Colonic mucosa (tissue), 4 donors: ENCODE data around the gene NPVF. TPM values are rescaled to one million over a fixed set of nuclear protein-coding genes. Genes with fewer than 3 reads are reported as not detected.
A peak's percentile ranks its signal among the peaks of the same experiment; 100 is the strongest.

Experiments used
- DNase-seq: peaks from one replicate; pipeline ENCODE4 v3.0.0-alpha.2; 2020
- H3K27ac ChIP-seq: fragments of 200-600 bp; one replicate; pipeline ENCODE4 v1.8.0; 2021
- H3K27me3 ChIP-seq: fragments of 200-600 bp; one replicate; pipeline ENCODE4 v1.8.0; 2021
- H3K36me3 ChIP-seq: fragments of 200-600 bp; one replicate; pipeline ENCODE4 v1.8.0; 2021
- H3K4me1 ChIP-seq: fragments of 200-600 bp; one replicate; pipeline ENCODE4 v1.8.0; 2021; ENCODE audit warnings: mild to moderate bottlenecking
- H3K4me3 ChIP-seq: fragments of 200-600 bp; one replicate; pipeline ENCODE4 v1.8.0; 2021
- H3K9ac ChIP-seq, 2 donors: one replicate each; pipeline ENCODE4 v1.7.0; 2013; ENCODE audit warnings: control low read depth in 2 of 2, low read depth in 2 of 2, low read length in 2 of 2
- H3K9me3 ChIP-seq: fragments of 200-600 bp; one replicate; pipeline ENCODE4 v1.8.0; 2021
- CTCF ChIP-seq: fragments of 200-600 bp; IDR thresholded peaks from one replicate; pipeline ENCODE4 v1.8.0; 2022; ENCODE audit warnings: antibody characterized with exemption, mild to moderate bottlenecking
- intact Hi-C: fragments of 100-400 bp; cut with DNase I; formaldehyde crosslinking; loops from one replicate; pipeline ENCODE4 v1.14.1; 2022
- total RNA-seq, 2 donors: library from RNA; stranded (reverse); fragmentation: NEBNext Ultra II Directional in 1 of 2; extraction: Animal tissue kit (Norgen Biotek cat#: 25700) in 1 of 2; gene quantifications; one replicate each; pipeline ENCODE4 v1.2.1, GENCODE V29; 2021
- donor health status: healthy.
- donor health status: DM: no; HTN: no; CAD: no.
- donor health status: DM: no; HTN: no; CAD: no.

The NPVF gene
- total RNA-seq, 2 donors from 2014 or later: not detected

- H3K9ac ChIP-seq: no peak overlapping the region
Measured at GRCh38 chr7:25216837-25217236, 11.4 kb downstream of the NPVF start.

GRCh38 chr7:25215694-25216335 lies 12.5 kb downstream of the NPVF start:
- no peak for DNase-seq
- Histone ChIP-seq H3K4me3 (no peak overlapping the region), H3K9ac (no peak overlapping the region), H3K9me3 (no peaks in the 10 kb centered on the region), H3K27me3 (no peaks in the 10 kb centered on the region), H3K27ac (no peak overlapping the region), H3K36me3 (no peaks in the 10 kb centered on the region), H3K4me1 (no peaks in the 10 kb centered on the region)
- intact Hi-C loops: loop anchor here (5.0 kb wide), 1 partner anchor 34 kb away; a partner anchor contains a TSS
- no peak for TF ChIP-seq CTCF

More at GRCh38 chr7:25216837-25217236, 11.4 kb downstream of the NPVF start:
- Histone ChIP-seq H3K9me3 (no peaks in the 10 kb centered on the region), H3K4me1 (no peaks in the 10 kb centered on the region), H3K4me3 (no peak overlapping the region), H3K36me3 (no peaks in the 10 kb centered on the region), H3K27me3 (no peaks in the 10 kb centered on the region), H3K27ac (no peak overlapping the region)
- peak; percentile 79 for TF ChIP-seq CTCF
- intact Hi-C loops: loop anchor here (5.0 kb wide), 1 partner anchor 35 kb away; a partner anchor contains a TSS
- DNase-seq: no peak

- peak overlapping the region; percentile 51 for H3K27ac ChIP-seq
- no peaks in the 10 kb centered on the region for H3K27me3 ChIP-seq
- intact Hi-C loops: no loop called here
- TF ChIP-seq CTCF: no peak
- H3K9me3 ChIP-seq: no peaks in the 10 kb centered on the region
- no peaks in the 10 kb centered on the region for H3K4me1 ChIP-seq
- no peaks in the 10 kb centered on the region for H3K36me3 ChIP-seq
- no peak overlapping the region for H3K4me3 ChIP-seq
- H3K9ac ChIP-seq: no peak overlapping the region
- no peak for DNase-seq
Measured at GRCh38 chr7:25208525-25209221, 19.6 kb downstream of the NPVF start.

- no peak for TF ChIP-seq CTCF
- H3K27ac ChIP-seq: peak overlapping the region; percentile 51
- no peak overlapping the region for H3K4me3 ChIP-seq
- H3K36me3 ChIP-seq: no peaks in the 10 kb centered on the region
- DNase-seq: peak; percentile 44
- intact Hi-C loops: no loop called here
- no peaks in the 10 kb centered on the region for H3K9me3 ChIP-seq
- no peaks in the 10 kb centered on the region for H3K4me1 ChIP-seq
- no peak overlapping the region for H3K9ac ChIP-seq
- H3K27me3 ChIP-seq: no peaks in the 10 kb centered on the region
Measured at GRCh38 chr7:25207887-25208286, 20.4 kb downstream of the NPVF start.

- no peak for TF ChIP-seq CTCF
- Histone ChIP-seq H3K9me3 (no peaks in the 10 kb centered on the region), H3K36me3 (no peaks in the 10 kb centered on the region), H3K27me3 (no peaks in the 10 kb centered on the region), H3K4me1 (no peaks in the 10 kb centered on the region), H3K9ac (no peak overlapping the region), H3K4me3 (no peak overlapping the region), H3K27ac (peak overlapping the region; percentile 51)
- peak; percentile 49 for DNase-seq
- intact Hi-C loops: no loop called here
Measured at GRCh38 chr7:25206765-25207164, 21.5 kb downstream of the NPVF start.
